CD1c-positive myeloid dendritic cell (primary cell): ENCODE data around the gene ZFYVE28.

Experiments used
- DNase-seq: peaks from one replicate; pipeline ENCODE4 v3.0.0-alpha.2; 2016; ENCODE audit errors: extremely low spot score

ZFYVE28 gene

GRCh38 chr4:2411786-2412510, 6.5 kb downstream of the ZFYVE28 start:
- peak; percentile 49 for DNase-seq

DNA sequence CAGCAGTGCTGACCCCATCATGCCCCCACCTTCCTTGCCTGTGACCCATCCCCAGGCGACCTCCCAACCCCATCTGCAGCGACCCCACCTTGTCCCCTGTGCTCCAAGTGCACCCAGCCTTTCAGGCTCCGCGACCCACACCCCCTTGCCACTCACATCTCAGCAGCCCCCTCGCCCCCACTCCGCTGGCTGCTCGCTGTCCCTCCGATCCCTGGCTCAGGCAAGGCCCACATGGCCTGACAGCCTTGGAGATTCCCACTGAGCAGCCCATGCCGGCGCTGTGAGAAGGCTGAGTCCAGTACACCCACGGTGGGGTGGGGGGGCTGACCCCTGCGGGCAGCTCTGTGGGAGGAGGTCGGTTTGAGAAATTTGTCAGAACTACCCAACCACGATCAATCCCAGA, 9.1 kb downstream of the ZFYVE28 start:
- DNase-seq, result no peak

DNA sequence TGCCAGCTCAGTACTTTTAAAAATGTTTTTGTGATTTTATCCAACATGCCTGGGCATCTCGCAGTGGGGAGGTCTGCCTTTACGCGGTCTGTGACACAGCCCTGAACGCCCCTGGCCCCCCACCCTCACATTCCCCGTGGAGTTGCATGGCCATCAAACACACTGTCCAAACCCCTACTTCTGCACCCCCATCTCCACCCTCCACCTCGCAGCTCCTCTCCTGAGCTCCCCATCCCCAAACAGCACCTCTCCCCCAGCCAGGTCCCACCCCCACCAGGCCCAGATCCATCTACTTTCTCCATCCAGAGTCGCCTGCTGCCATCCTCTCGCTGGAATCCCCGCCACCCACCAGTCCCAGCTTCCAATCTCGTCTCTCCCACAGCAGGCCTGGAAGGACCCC, 9.5 kb downstream of the ZFYVE28 start:
- DNase-seq, result no peak

GRCh38 chr4:2408401-2408958, 10.0 kb downstream of the ZFYVE28 start:
- no peak for DNase-seq

DNA sequence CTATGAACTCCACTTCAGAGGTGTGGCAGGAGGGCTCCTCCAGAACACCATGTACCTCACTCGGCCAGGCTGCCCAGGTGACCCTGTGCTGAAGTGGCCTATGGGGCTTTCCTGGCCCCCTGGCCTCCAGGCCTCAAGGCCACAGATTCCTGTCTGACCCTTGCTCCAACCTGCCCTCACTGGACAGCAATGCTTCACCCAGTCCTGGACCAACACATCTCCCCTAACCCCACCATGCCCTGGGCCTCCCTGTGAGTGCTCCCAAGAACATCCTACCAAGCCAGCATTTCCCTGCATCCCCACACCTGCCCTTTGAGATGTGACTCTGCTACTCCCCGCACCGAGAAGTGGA, 10.5 kb downstream of the ZFYVE28 start:
- no peak for DNase-seq

- DNase-seq, result no peak
Measured at GRCh38 chr4:2406920-2407319, 11.5 kb downstream of the ZFYVE28 start.

DNA sequence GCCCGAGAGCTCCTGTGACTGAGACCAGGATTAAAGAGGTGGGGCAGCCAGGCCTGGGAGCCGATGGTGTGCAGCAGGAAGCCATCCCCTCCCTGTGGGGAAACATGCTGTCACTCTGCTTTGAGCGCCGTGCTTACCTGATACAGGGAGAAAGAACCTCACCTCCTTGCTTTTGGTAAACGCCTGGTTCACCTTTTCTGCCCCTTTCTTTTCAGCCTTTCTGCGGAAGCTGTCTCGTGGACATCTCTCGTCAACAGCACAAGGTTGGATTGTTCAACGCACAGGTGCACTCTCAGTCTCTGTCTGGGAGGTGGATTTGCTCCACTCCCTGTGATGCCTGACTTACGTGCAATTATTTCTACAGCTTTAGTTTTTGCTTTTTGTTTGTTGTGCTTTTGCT, 12.0 kb downstream of the ZFYVE28 start:
- DNase-seq, result no peak

- DNase-seq, result no peak
Measured at GRCh38 chr4:2402941-2403340, 15.5 kb downstream of the ZFYVE28 start.

GRCh38 chr4:2402048-2402842, 16.2 kb downstream of the ZFYVE28 start:
- DNase-seq, result no peak

GRCh38 chr4:2401610-2401983, 16.8 kb downstream of the ZFYVE28 start:
- DNase-seq, result no peak

- no peak for DNase-seq
Measured at GRCh38 chr4:2400841-2401609, 17.4 kb downstream of the ZFYVE28 start.

DNA sequence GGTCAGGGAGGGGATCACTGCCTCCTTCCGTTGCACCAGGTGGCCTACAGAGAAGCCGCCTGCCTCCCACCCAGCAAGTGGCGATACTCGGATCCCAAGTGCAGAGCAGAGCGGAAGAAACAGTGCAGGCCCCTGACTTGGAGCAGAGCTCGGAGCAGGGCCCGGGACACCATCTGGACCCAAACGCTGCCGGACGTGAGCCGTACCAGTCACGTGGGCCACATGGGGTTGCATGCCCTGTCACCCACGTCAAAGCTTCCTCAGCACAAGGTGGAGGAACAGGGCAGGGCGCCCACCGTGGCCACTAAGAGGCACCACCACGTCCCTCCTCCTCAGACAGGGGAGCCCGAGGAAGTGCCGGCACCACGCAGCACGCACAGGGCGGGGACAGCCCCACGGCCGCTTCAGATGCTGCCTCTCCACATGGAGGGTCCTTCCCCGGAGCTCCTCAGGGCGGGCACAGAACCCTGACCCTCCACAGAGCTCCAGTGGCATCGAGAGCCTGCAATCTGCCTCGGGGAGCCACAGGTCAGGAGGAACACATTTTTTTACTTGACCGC, 18.7 kb downstream of the ZFYVE28 start:
- no peak for DNase-seq

DNA sequence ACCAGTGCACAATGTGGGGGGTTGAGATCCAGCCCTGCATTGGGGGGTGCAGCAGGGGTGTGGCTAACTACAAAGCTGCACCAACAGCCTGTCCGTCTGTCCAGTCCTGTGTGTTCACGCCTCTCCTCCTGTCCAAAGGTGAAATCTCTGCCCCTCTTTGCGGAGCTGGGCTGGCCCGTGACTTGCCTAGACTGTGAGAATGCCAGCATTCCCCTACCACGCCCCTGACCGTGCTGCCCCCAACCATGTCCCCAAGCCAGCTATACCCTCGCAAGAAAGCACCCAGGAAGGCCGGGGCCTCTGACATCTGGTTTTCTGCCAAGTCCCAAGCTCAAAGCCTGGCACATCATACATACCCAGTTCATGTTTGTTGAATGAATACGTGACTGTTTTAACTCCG, 19.2 kb downstream of the ZFYVE28 start:
- DNase-seq, result no peak

GRCh38 chr4:2397596-2398379, 20.7 kb downstream of the ZFYVE28 start:
- no peak for DNase-seq

GRCh38 chr4:2396781-2397368, 21.6 kb downstream of the ZFYVE28 start:
- no peak for DNase-seq

GRCh38 chr4:2395584-2395983, 22.9 kb downstream of the ZFYVE28 start:
- DNase-seq, result no peak

GRCh38 chr4:2395038-2395437, 23.4 kb downstream of the ZFYVE28 start:
- DNase-seq, result no peak

GRCh38 chr4:2394528-2394927, 23.9 kb downstream of the ZFYVE28 start:
- DNase-seq, result no peak

GRCh38 chr4:2393353-2394270, 24.8 kb downstream of the ZFYVE28 start:
- no peak for DNase-seq
